ELR (cell line): Measurements from ENCODE around the gene SERPINB12.

Source experiments
- DNase-seq: peaks from one replicate; pipeline ENCODE4 v3.0.0-alpha.2; 2015; ENCODE audit warnings: low read depth

Gene SERPINB12

DNA sequence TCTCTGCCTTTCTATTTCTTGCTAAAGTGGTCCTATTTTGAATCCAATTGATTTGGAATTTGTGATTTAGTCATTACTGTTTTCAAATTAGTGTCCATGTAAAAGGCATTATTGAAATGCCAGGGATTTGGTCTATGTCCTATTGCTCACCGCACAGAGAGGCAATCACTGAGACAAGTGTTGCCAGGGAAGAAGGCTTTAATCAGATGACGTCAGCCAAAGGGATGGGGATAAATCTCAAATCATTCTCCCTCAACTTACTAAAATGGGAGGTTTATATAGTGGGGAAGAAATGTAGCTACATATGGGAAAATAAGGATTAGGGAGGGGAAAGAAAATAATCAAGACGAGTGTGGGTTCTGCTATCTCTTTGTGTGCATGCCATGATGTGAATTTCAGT, 9.6 kb downstream of the SERPINB12 start:
- no peak for DNase-seq

GRCh38 chr18:63552581-63552980, 10.4 kb downstream of the SERPINB12 start:
- no peak for DNase-seq

- DNase-seq: peak; percentile 69
These were observed 10.9 kb downstream of the SERPINB12 start for GRCh38 chr18:63553081-63553480.

DNA sequence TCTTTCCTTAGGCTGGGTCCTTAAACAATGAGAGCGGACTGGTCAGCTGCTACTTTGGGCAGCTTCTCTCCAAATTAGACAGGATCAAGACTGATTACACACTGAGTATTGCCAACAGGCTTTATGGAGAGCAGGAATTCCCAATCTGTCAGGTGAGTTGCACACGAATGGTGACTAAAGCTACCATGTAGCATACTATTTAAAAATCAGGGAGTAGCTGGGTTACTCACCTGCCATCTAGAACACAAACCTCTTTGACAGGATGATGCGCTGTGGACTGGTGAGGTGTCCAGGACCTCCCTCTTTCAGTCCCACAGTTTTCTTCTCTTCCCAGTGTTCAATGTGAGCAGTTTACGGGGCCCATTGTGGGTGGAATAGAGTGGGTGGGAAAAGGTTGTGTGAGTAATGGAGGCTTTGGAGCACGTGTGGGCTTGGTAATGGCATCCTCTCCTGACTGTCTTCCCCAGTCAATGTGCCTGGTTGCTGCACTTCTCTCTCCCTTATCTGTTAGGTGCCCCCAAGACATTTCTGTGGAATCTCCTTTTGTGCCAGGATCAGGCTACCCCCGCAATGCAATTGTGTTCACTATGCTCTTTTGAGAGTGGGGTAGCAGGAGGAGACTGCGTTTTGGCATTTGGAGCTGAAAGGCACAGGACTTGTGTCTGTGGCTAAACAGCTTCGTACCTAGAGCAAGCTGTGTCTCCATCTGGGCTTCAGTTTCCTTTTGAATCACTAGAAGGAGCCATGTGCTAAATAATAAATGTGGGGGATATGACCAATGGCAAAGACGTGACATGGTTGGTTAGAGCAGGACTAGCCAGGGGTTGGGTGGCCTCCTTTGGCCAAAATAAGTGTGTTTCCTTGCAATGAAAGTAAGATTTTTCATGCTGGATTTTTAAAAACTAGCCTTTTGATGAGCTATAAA, 17.7 kb downstream of the SERPINB12 start:
- DNase-seq: no peak

GRCh38 chr18:63562284-63562683, 20.1 kb downstream of the SERPINB12 start:
- DNase-seq: no peak

DNA sequence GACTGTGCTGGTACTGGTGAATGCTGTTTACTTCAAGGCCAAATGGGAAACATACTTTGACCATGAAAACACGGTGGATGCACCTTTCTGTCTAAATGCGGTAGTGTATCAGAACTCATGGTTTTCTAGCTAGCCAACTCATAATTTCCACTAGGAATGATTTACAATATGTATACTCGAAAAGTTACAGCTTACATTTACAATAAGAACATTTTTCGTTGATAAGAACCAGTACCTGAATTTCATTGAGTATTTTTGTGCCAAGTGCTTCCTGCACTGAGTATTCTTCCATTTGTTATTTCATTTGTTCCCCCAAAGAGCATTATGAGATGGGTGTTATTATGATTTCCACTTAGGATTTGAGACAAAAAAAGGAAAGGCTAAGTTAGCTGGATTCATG, 21.9 kb downstream of the SERPINB12 start:
- DNase-seq: no peak

- no peak for DNase-seq
These were observed 22.4 kb downstream of the SERPINB12 start for GRCh38 chr18:63564561-63564960.

- DNase-seq: no peak
These were observed 25.1 kb downstream of the SERPINB12 start for GRCh38 chr18:63567276-63567675.

GRCh38 chr18:63567825-63568224, 25.7 kb downstream of the SERPINB12 start:
- no peak for DNase-seq

DNA sequence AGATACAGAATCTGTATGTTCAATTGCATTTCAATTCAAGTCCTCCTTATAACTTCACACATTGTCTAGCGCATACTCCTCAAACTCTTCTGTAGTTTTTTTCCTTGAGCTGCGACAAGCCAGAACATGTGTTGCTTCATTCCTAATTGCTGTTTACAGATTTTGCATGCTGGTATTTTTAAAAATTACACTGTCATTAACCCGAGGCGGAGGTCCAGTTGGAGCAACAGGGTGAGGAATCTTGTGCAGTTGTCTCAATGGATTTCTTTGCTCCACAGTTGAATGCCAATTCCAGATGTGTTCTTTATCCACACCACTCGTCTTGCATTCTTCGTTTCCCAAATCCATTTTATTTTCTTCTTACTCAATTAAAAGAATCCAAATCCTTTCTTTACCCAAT, 28.6 kb downstream of the SERPINB12 start:
- no peak for DNase-seq

DNA sequence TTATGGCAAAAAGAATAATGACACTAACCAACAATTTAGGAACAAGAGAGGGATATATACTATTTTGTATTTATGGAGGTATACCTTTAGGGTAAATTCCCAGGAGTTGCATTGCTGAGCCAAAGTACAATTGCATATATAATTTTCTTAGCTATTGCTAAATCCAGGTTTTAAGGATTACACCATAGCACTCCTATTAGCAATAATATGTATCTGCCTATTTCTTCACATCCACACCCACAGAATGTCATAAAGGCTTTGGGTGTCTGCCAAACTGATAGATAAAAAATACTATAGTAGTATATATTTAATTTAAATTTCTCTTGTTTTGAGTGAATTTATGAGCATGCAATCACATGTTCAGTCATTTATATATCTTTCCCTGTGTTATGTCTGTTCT, 33.5 kb downstream of the SERPINB12 start:
- no peak for DNase-seq

DNA sequence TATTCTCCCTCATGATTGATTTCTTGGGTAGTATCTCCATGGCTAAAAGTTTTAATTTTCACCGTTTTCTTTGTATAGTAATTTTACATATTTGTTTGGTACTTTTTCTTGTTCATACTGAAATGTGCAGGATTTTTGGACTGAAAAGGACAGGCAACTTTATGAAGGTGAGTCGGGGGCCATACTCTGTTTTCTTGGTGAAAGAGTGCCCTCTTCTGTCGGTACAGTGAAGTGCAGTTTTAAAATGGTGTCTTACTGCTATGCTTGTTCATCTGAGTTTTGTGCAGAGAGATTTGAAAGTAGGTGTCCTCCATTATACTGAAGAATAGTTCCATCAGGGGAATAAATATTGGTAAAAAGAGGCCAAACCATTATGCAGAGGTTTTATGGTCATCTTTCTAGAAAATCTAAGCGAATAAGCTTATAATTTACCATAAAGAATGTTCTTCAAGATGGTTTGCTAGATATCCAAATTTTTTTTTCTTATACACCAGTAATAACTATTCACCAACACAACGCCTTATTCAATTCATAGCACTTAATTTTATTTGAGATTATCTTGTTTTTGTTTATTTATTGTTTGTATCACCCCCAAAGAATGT, 36.3 kb downstream of the SERPINB12 start:
- DNase-seq: peak; percentile 52

GRCh38 chr18:63579616-63580015, 37.4 kb downstream of the SERPINB12 start:
- DNase-seq: no peak

GRCh38 chr18:63585988-63586387, 43.8 kb downstream of the SERPINB12 start:
- no peak for DNase-seq

GRCh38 chr18:63586431-63586830, 44.3 kb downstream of the SERPINB12 start:
- DNase-seq: no peak

DNA sequence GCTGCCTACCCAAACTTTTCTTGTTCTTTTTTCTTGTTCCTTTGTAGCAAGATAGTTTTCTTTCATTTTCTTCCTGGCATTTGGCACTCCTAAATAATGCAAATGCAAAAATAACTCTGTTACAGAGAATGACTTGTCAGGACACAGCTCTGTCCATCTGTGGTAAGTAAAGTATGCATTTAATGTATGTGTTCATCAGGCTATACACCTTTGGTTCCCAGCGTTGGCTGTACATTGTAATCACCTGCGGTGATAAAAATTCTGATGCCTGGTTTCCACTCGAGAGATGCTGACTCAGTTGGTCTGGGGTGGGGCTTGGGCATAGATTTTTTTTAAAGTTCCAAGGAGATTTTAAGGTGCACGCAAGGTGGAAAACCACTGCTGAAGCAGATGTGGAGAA, 44.8 kb downstream of the SERPINB12 start, which contains the start of gene SERPINB13:
SERPINB13 (plus strand) TSS at position 378 of the 400 bp plus-strand sequence. CDS start 1,325 bp downstream, outside the sequence.
- no peak for DNase-seq

DNA sequence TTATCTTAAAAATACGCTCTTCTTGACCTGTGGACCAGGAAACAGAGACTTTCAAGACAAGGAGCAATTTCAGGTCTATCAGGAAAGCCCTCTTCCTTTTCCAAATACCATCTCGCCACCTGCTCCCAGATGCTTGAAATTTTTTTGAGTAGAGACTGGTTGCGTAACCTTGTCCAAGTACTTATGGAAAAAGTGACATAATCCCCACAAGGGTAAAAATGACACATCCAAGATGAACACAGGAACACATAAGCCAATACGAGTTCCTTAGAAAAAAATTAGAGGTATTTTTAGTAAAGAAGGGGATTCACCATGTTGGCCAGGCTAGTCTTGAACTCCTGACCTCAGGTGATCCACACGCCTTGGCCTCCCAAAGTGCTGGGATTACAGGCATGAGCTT, 46.7 kb downstream of the SERPINB12 start:
- DNase-seq: no peak

- DNase-seq: no peak
These were observed 48.2 kb downstream of the SERPINB12 start for GRCh38 chr18:63590373-63590772.

GRCh38 chr18:63590966-63591695, 49.0 kb downstream of the SERPINB12 start:
- DNase-seq: no peak

DNA sequence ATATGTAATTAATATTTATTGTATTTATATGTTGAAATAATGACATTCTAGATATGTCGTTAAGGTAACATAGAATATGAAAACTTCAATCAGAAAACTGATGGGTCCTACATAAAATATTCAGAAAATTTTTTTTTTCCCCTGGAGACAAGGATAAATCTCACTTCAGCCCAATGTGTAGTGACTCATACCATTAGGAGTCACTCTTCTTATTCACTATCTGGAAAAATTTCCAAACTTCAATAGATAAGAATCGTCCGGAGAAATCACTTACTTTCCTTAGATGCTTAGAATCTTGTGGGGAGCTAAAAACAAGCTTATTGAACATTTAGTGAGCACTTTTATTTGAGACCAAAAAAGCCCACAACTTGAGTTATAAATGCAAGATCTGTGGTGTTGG, 49.6 kb downstream of the SERPINB12 start:
- peak; percentile 61 for DNase-seq

DNA sequence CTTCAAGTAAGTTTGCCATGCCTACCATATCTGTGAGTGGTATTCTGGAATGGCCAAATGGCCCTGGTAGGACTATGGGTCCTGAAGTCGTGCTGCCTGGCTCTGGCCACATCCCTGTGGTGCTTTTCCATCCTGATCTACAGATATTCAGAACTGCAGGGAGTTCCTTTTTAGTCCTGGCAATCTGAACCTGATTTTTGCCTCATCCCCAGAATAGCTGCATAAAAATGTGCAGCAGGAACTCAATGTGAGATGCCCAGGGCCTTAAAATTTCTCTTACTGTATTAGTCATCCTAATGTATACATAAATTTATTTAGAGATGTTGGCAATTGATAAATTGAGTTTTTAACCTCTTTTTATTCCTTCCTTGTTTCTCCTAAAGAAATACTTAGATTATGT, 50.3 kb downstream of the SERPINB12 start:
- DNase-seq: peak; percentile 40

GRCh38 chr18:63596964-63597363, 54.8 kb downstream of the SERPINB12 start:
- DNase-seq: no peak

GRCh38 chr18:63603355-63603754, 61.2 kb downstream of the SERPINB12 start:
- DNase-seq: no peak
